HCT116 (cell line): ENCODE measurements around the gene CPT1C.

ENCODE experiments used
- CTCF ChIP-seq, 3 experiments: fragments of 200-600 bp in 1 of 3; sonication (generic) in 1 of 3; IDR thresholded peaks in 2 of 3; conservative IDR thresholded peaks in 1 of 3; 2 replicates each; pipeline ENCODE4 v1.5.1; 2012 to 2017; ENCODE audit warnings: low read depth in 2 of 3, low read length in 2 of 3, antibody characterized with exemption in 1 of 3, borderline replicate concordance in 1 of 3, control low read depth in 1 of 3, mild to moderate bottlenecking in 1 of 3, mixed read lengths in 1 of 3, mixed run types in 1 of 3, moderate library complexity in 1 of 3; ENCODE audit not compliant: insufficient read depth in 1 of 3
- EGR1 ChIP-seq: IDR thresholded peaks from 2 replicates; pipeline ENCODE4 v1.6.1; 2012; ENCODE audit warnings: low read depth
- FOSL1 ChIP-seq: IDR thresholded peaks from 2 replicates; pipeline ENCODE4 v1.6.1; 2012; ENCODE audit warnings: low read depth
- JUND ChIP-seq: IDR thresholded peaks from 2 replicates; pipeline ENCODE4 v1.6.1; 2012
- MAX ChIP-seq: IDR thresholded peaks from 2 replicates; pipeline ENCODE4 v1.6.1; 2012
- POLR2A ChIP-seq: IDR thresholded peaks from 2 replicates; pipeline ENCODE4 v1.7.0; 2011; ENCODE audit warnings: borderline replicate concordance; ENCODE audit not compliant: insufficient read depth, insufficient read length; ENCODE audit errors: extremely low read depth
- POLR2AphosphoS5 ChIP-seq: IDR thresholded peaks from 2 replicates; pipeline ENCODE4 v1.6.1; 2011; ENCODE audit warnings: mild to moderate bottlenecking, low read depth, low read length, moderate library complexity
- SIN3A ChIP-seq: IDR thresholded peaks from 2 replicates; pipeline ENCODE4 v1.6.1; 2012; ENCODE audit warnings: low read depth
- ZBTB33 ChIP-seq: IDR thresholded peaks from 2 replicates; pipeline ENCODE4 v1.6.1; 2011; ENCODE audit warnings: mild to moderate bottlenecking, low read length, moderate library complexity; ENCODE audit not compliant: insufficient replicate concordance; ENCODE audit errors: extremely low read depth
- ZNF274 ChIP-seq: fragments of 200-500 bp; sonication (Bioruptor generic); IDR thresholded peaks from 2 replicates; pipeline ENCODE4 v1.6.1; 2014; ENCODE audit warnings: mild to moderate bottlenecking, low read depth, low read length, inconsistent platforms

GRCh38 chr19:49758292-49758691 lies 67.4 kb downstream of the CPT1C start:
- TF ChIP-seq POLR2A, result no peak
- TF ChIP-seq POLR2AphosphoS5, result no peak
- TF ChIP-seq EGR1, result no peak
- TF ChIP-seq CTCF (IDR thresholded peaks at IDR 0.05 in 2 of 3, conservative IDR thresholded peaks at IDR 0.05 in 1 of 3; ENCODE audit: borderline replicate concordance in 1 of 3, insufficient read depth in 1 of 3, low read depth in 2 of 3, low read length in 2 of 3), result no peak
- no peak for TF ChIP-seq JUND
- TF ChIP-seq ZNF274, result no peak
- TF ChIP-seq SIN3A, result no peak
- TF ChIP-seq MAX, result no peak
- TF ChIP-seq FOSL1, result no peak
- TF ChIP-seq ZBTB33, result no peak
